Inflammatory macrophage (primary cell): ENCODE measurements around the gene GPRC5D.
A peak's percentile ranks its signal among the peaks of the same experiment; 100 is the strongest.

Experiments
- DNase-seq, 2 donors: peaks; one replicate each; pipeline ENCODE4 v3.0.0-alpha.2; 2020 to 2022

The GPRC5D gene

DNA sequence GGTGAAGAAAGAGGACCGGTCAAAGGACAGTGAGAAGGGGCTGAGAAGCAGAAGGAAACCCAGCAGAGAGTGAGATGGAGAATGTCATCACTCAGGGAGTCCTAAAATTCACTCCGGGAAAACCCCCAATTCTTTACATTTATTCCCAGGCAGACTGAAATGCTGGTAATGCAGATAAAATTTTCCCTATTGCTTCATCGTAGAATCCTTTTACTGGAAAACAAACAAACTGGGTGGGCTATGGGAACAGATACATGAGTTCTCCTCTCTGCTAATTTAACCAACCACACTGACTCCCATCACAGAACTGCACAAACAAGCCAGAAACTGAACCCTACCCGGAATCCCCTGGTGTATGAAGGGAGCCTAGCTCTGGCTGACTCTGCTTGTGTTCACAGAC, 27.2 kb upstream of the GPRC5D start:
- DNase-seq = no peak

DNA sequence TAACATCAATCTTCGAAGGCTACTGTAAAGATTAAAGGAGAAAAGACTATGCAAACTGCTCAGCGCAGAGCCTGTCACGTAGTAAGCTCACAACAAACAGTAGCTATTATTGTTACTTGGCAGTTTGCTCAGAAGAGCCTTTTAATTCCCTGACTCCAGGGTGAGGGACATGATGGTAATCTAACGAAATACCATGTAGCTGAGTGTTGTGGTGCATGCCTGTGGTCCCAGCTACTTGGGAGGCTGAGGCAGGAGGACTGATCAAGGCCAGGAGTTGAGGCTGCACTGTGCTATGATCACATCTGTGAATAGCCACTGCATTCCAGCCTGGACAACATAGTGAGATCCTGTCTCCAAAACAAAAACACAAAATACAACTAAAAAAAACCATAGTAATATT, 25.3 kb upstream of the GPRC5D start:
- no peak for DNase-seq

DNA sequence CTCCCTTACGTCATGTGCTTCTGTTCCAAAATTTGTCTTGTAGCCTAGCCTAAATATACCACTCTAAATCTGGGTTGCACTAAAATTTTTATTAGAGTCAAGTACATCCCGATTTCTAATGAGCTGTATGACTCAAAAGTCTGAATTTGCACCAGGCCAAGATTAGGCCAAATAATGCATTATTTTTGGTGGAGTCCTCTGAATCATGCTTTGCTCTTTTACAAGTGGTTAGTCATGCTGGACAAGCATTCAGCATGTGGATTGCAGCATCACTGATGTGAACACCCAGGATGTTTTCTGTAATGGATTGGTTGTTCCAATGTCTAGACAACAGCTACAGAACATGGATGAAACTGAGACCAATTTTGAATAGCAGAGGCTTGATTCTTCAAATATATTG, 24.4 kb upstream of the GPRC5D start:
- peak in 1 of 2 donors; percentile 56 for DNase-seq

DNA sequence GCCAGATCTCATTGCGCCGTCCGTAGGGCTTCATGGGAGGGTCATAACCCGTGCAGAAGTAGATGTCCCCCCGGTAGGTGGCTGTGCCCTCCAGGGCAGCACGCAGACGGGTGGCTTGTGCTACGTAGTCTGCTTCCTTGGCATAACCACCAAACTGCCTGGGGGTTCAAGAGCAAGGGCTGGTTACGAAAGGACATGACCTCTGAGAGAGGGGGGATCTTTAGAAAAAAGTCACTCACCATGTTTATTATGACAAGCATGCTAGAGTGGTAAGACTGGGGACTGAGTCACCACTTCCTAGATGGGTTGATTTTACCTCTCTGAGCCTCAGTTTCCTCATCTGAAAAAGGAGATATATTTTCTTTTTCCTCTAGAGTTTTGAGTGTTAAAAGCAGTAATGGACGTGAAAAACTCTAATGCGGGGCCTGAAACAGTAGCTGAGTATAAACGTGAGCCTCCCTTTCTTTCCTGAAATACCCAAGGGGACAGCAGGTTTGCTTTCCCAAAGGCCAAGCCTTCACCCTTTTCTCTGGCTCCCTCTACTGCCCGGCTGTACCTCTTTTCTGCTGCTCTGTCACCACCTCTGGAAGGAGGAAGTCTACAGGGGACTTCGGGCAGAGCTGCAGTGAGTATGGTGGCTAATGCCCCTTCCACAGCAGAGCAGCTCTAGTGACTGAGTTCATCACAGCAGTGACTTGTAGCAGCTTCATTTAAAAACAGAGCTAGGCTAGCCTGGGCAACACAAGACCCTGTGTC, 23.5 kb upstream of the GPRC5D start:
- peak; percentile 35 to 64 for DNase-seq

DNA sequence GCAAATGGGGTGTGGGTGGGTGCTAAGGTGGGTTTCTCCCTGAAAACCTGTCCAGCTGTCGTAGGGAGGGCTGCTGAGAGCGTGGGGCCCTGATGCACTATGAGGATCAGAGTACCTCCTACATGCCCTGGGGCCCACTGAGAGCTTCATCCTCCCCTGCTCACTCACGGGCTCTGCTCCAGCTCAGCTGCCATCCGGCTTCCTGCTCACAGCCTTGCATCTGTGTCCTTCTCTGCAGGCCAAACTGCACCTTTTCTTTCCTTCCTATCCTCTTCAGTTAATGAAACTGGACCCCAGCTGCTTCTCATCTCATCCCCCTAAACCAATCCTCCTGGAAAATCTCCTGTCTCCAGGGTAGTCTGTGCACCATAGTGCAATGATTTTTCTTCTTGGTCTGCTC, 22.2 kb upstream of the GPRC5D start:
- no peak for DNase-seq

DNA sequence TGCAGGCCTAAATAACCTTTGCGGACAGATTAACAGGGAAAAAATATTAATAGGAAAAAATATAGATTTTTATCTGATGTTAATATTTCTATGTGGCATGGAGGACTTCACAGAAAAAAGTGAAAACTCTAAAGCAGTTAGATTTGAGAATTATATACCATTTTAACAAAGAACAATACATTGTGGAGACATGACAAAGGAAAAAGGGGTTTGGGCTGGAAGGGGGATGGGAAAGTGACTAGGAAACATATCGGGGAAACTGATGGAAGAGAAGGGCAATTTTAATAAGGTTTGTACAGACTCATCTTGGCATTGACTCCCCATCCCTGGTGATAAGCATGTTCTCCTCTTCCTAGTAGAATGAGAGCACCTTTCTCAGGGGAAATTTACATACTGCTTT, 21.0 kb upstream of the GPRC5D start:
- no peak for DNase-seq

DNA sequence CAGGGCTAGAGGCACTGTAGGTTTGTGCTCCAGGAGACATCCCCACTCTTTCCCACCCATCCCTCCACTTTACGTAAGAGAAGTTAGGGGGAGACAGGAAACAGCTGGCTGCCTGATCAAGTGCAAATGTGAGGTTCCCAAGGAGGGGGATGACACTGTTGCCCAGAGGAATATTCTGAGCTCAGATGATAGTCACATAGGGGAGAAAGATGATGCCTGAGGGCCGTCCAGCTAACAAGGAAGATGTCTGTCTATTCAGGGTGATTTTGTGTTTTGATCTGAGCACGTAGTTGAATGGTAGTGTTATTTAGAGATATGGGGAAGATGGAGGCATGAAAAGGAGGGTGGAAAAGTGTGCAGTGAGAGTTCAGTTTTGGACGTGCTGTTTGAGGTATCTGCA, 13.9 kb upstream of the GPRC5D start:
- DNase-seq = no peak

DNA sequence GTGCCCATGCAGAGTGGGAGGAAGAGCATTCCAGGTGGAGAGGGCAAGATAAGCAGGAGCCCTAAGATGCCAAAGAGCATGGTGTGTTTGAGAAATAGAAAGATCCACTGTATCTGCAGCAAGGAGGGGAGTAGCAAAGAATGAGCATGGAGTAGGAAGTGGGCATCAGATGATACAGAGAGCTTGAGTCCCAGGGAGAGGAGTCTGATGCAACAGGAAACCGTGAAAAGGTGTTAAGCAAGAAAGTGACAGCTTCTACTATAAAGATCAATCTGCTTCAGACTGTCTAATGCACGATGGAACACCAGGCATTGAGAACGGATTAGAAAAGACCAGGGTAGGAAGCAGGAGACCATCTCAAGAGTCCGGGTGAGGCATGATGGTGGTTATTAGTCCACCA, 12.3 kb upstream of the GPRC5D start:
- DNase-seq = peak; percentile 19 to 44

DNA sequence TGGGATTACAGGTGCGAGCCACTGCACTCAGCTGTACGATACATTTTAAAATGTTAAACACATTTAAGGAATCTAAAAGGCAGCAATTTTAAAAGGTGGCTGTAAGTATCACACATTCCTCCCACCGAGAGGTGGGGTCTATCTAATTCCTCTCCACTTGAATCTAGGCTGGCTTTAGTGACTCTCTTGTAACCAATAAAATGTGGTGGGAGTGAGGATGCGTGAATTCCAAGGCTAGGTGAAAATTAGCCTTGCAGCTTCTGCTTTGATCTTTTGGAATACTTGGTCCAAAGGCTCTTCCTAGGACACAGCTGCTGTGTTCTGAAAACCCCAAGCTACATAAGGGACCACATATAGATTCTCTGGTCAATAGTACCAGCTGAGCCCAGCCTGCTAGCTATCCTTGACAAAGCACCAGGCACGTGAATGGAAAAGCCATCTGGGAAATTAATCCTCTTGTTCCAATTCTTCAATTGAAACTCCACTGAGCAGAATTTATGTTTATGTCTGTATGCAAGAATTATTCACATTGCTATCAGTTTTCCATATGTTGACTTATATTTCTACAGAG, 8.8 kb upstream of the GPRC5D start:
- DNase-seq = no peak

DNA sequence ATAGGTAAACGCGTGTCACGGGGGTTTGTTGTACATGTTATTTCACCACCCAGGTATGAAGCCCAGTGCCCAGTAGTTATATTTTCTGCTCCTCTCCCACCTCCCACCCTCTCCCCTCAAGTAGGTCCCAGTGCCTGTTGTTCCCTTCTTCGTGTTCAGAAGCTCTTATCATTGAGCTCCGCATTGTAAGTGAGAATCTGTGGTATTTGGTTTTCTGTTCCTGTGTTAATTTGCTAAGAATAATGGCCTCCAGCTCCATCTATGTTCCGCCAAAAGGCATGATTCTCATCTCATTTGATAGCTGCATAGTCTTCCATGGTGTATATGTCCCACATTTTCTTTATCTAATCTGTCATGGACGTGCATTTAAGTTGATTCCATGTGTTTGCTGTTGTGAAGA, 6.9 kb upstream of the GPRC5D start:
- DNase-seq = no peak

DNA sequence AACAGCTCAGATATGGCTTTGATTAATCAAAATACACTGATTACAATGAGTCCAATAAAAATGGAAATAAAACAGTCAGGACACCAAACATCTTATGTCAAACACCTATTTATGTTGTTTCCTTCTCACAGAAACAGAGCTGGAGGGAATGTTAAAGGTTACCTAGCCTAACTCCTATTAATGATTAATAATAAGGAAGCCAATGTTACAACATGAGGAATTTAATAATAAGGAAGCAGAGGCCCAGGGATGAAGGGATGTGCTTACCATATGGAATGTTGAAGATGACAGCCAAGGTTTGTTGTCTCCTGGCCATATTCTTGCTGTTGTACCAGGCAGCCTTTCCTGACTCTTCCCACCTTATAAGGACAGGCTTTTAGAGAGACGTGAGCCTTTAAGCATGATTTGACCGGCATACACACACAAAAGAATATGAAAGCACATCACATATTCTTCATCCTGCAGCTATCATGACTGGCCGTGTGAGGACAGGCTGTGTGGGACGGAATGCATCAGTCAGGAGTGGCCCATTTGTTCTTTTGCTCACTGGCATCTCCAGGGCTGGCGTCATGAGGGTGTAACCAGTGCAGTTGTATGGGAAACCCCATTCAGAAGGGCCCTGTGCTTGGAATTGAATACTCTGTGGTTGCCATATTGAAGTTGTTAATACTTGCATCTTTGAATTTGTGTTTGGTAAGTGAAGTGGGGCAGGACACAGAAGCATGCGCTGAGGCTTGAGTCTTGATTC, 3.1 kb upstream of the GPRC5D start:
- no peak for DNase-seq

DNA sequence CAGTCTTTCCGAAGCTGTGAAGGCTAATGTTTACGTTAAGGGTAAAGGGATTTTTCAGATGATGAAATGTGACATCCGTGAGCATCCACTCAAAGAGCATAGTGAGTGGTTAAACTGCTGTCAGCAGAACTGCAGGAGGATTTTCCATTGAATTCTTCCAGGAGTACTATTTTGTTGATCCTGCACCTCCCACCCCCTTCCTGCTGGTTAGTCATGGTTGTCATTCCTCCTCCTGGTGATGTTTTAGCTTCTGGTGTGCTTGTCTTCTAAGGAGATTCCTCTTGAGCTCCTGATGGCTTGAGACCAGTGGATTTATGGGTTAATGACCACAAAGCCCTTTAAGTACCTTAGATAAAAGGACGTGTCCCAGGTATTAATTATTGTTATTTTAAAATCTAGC, 2.4 kb upstream of the GPRC5D start:
- no peak for DNase-seq

DNA sequence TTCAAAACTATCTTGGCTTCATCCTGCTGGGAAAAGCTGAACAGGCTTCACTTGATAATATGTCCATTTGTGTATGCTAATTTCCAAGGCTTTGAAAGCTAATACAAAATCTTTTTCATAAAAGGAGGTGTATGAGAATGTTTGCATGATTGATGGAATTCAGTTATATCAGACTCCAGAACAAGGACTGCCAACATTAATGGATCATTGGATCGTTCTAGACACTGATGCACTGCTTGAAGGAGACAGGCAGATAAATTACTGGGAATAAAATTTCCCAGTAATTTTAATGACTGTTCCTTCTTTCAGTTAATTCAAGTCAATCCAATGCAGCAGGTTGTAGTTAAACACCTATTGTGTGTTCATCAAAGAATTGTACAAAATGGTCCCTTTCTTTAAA, 466 bp downstream of the GPRC5D start:
- DNase-seq = no peak

DNA sequence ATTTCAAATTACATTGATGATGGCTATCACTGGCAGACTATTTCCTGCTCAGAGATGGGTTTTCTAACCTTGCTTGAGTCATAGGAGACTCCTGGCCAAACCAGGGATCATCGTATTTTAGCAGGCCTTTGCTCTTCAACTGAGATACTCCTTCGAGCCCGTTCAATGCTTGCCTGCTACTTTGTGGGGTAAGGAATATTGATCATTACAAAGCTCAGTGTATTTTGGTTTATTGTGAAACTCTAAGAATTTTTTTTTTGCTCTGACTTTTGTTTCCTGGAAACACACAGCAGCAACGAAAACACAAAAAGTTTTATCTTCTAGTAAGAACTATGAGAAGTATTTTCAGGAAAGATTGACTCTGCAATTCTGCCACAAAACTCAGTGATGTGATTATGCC, 4.1 kb downstream of the GPRC5D start:
- no peak for DNase-seq

DNA sequence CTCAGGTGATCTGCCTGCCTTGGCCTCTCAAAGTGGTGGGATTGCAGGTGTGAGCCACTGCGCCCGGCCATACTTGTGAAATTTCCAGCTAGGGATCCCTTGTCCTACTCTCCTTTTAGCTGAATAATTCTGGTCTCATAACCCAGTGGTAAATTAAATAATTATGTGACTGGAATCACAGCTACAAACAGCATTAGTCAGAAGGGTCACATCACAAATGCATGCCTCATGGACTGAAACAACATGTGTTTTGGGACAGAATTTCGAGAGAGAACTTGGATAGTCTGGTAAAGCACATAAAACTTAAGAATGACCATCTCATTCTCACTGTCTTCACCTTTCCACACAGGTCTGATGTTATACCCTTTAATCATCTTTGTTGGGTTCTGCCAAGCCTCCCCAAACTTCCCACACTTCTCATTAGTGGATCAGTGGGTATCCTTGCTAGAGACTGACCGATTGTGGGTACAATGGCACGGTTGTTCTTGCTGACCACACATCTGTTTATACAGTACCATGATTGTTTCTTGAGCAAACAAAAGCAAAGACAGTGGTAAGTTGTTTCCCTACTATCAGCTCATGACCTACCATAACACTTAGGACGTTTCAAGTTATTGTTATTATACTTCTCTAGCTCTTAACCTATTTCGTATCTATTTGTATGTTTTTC, 5.1 kb downstream of the GPRC5D start:
- no peak for DNase-seq

DNA sequence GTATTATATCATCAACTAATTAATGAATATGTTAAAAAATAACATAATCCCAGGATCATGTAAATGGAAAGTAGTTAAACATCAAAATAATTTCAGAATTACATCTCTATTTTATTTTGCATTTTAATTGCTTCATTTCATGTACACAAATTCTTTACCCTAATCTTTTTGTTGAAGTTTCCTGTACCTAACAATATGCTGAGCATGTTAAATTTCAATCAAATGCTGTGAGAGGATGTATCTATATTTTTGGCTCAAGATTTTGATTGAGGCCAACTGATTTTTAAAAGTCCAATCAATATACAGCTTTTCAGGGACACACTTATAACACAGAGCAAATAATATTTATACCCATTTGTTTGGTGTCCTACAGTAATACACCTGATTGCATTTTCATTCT, 6.4 kb downstream of the GPRC5D start:
- no peak for DNase-seq

DNA sequence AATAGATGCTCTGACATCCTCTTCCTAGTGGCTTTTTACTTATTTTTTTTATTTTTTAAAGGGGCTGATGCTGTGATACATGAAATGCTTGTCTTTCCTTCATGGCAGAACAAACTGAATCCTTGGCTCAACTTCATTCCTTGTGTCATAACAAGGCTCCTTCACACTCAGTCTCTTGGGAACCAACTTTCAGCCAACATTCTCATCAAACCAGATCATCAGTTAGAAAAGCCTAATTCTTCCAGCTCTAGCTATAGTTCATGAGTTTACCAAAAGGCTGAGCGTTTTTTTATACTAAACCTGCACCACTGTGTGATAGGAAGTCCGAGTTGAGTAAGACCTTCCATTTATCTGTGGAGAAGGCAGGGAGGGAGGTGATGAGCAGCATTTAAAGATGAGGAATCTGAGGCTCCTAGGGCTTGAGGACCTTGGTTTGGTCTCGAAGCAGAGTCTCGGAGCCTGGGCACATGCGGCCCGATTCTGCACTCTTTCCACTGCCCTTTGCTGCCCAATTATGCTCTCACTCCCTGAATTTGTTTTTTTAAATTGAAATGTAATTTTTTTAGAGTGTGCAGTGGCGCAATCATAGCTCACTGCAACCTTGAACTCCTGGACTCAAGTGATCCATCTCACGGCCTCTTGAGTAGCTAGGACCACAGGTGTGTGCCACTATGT, 8.2 kb downstream of the GPRC5D start:
- DNase-seq = no peak

DNA sequence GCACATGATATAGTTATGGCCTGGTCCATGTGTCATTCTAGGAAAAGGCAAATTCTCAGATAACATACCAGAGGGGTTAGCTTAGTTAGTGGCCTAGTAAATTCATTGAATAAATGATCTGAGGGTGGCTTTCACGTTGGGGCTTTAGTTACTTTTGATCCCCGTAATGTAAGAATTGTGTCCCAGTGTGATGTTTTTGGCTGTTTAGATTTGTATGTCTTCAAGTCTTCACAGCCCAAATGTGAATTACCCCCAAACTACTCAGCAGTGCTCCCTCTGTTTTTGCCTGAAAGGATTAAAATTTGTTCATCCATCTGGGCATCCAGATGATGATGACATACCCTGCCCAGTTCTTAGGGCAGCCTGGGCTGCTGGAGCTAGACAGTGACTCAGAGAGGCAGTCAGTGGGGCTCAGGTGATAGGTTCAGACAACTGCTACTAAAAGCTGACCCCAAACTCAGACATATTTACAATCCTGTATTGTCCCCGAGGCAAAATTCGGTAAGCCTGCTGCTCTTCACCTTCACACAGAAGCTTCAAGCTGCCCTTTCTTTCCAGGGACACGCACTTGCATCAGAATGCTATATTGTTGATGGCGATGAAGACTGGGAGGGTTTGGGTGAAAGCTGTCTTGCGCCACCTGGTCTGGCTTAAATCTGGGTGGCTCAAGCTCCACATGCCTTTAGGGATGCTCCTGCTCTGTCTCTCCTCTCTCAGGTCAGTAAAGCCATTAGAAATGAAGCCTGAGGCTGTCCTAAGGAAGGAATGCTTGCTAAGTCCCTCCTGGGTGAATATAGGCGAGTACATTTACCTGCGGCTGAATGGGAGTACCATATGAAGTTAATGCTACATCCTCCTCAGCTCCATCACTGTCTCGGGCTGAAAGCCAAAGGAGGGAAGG, 10.3 kb downstream of the GPRC5D start:
- DNase-seq = no peak

DNA sequence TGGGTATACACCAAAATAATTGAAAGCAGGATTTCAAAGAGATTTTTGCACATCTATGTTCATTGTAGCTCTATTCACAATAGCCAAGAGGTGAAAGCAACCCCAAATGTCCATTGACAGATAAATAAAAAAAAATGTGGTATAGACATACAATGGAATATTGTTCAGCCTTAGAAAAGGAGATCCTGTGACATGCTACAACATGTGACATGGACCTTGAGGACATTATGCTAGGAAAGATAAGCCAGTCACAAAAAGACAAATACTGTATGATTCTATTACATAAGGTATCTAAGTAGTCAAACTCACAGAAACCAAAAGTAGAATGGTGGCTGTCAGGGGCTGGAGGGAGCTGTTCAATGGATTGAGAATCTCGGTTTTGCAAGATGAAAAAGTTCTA, 12.1 kb downstream of the GPRC5D start:
- no peak for DNase-seq

DNA sequence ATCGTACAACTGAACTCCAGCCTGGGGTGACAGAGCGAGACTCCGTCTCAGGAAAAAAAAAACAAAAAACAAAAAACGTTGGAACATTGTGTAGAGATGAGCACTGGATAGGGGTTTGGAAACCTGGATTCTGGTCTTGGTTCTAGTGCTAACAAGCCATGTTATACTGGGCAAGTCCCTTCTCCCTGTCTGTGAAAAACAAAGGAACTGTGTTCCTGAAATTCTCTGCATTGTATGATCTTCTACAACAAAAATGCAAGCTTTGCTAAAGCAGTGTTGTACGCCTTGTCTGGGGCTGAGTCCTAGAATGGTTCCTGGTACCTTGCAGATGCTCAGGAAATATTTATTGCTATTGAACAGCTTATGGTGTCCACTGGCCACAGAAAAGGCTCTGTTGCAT, 13.4 kb downstream of the GPRC5D start:
- DNase-seq = no peak

DNA sequence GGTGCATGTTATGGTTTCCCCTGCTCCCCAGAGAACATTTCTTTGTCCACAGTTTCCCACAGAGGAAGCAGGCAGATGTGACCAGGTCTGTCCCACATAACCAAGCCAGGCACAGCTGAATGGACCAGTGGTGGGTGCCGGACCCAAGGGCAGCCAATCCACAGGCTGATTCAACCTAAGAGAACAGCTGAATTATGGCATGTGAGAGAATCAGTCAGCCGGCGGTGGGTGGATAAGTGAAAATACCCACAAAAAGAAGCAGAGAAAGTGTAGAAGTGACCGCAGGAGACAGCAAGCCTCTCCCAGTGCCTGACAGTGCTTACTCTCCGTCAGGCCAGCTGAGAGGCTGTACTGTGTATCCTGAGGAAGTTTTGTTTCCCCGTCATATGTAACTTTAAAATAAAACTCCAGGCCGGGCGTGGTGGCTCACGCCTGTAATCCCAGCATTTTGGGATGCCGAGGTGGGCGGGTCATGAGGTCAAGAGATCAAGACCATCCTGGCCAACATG, 14.9 kb downstream of the GPRC5D start:
- DNase-seq = no peak

DNA sequence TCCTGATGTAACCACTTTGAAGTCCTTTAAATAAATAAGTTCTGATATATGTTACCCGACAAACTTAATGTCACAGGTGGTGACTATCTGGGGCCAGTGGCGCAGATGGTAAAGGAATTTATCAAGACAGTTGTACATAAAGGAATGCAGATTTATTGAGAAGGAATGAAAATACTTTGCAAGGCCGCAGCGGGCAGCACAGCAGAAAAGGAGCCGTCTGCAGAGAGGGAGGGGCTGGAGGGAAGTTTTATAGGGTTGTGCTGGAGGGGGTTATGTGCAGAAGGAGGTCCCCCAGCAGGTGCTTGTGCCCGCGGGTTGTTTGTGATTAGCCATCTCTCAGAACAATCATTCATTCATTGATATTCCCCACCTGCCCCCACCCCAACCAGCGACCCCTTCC, 17.4 kb downstream of the GPRC5D start:
- DNase-seq = no peak
